ENCODE measurements around the gene LRCH3.

LRCH3 gene

DNA sequence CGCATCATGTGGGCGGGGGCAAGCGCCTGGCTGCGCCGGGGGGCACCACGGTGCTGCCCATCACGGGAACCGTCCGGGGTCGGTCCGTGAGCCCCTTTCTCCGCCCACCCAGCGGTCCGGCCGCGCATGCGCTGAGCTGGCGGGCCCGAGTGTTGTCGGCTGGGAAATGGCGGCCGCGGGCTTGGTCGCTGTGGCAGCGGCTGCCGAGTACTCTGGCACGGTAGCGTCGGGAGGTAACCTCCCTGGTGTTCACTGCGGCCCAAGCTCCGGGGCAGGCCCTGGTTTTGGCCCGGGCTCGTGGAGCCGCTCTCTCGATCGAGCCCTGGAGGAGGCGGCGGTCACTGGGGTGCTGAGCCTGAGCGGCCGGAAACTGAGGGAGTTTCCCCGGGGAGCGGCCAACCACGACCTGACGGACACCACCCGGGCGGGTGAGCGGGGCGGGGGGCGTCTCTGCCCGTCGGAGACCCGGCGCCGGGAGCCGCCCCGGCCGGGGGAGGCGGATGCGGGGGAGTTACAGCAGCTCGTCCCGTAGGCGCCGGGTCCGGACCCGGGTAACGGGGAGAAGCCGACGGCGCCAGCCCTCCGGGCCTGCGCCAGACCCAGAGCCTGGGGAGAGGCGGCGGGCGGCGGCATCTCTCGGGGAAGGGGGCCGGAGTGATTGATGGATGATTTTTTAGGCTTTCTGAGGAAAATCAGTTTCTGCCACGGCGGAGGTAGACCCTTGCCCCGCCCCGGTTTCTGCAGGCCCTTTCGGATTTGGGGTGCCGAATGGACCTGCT is at the start of gene LRCH3:
LRCH3 (plus strand) TSS at position 142 of the 779 bp plus-strand sequence; CDS start at position 167, 25 bp downstream.
- H3K27me3 ChIP-seq (ENCODE audit: insufficient read depth, poor library complexity, severe bottlenecking): no peaks in the 10 kb centered on the region
- no peaks in the 10 kb centered on the region for H3K36me3 ChIP-seq (ENCODE audit: low read depth)
- DNase-seq (ENCODE audit: low spot score) (peak; percentile 74), ATAC-seq (ENCODE audit: low read depth) (peak; percentile 70)
- peak within 1 kb of the TSS; percentile 59 for H3K4me3 ChIP-seq (ENCODE audit: severe bottlenecking)
- H3K9me3 ChIP-seq (ENCODE audit: severe bottlenecking): no peaks in the 10 kb centered on the region
- peak within 1 kb of the TSS; percentile 77 for H3K27ac ChIP-seq (ENCODE audit: poor library complexity, severe bottlenecking)
- TF ChIP-seq, protein P1, sequence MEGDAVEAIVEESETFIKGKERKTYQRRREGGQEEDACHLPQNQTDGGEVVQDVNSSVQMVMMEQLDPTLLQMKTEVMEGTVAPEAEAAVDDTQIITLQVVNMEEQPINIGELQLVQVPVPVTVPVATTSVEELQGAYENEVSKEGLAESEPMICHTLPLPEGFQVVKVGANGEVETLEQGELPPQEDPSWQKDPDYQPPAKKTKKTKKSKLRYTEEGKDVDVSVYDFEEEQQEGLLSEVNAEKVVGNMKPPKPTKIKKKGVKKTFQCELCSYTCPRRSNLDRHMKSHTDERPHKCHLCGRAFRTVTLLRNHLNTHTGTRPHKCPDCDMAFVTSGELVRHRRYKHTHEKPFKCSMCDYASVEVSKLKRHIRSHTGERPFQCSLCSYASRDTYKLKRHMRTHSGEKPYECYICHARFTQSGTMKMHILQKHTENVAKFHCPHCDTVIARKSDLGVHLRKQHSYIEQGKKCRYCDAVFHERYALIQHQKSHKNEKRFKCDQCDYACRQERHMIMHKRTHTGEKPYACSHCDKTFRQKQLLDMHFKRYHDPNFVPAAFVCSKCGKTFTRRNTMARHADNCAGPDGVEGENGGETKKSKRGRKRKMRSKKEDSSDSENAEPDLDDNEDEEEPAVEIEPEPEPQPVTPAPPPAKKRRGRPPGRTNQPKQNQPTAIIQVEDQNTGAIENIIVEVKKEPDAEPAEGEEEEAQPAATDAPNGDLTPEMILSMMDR (IDR thresholded peaks at IDR 0.05; ENCODE audit: poor library complexity, severe bottlenecking): no peak
- peaks cover 29% of the 10 kb centered on the region for H3K4me1 ChIP-seq (ENCODE audit: insufficient read depth, poor library complexity, severe bottlenecking)

DNA sequence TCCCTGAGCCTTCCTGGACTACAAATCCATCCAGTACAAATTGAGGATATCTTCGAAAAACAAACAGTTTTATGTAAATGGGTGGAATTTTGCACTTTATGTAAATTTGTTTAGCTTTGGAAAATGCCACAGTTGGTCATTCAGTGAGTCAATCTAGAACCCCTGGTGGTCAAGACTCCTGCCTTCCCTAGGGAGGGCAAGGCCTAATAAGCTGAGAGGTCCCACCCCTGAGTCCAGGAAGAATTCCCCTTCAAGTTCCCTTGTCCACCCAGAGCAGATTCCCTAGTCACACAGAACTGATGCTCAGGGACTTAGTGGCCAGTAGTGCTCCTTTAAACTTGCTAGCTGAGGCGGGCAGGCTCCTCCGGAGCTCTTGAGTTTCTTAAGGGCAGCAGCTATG is 48.3 kb upstream of the LRCH3 start:
- no peak overlapping the region for H3K4me3 ChIP-seq (ENCODE audit: severe bottlenecking)
- no peaks in the 10 kb centered on the region for H3K9me3 ChIP-seq (ENCODE audit: severe bottlenecking)
- no peak overlapping the region for H3K27ac ChIP-seq (ENCODE audit: poor library complexity, severe bottlenecking)
- no peaks in the 10 kb centered on the region for H3K36me3 ChIP-seq (ENCODE audit: low read depth)
- no peaks in the 10 kb centered on the region for H3K27me3 ChIP-seq (ENCODE audit: insufficient read depth, poor library complexity, severe bottlenecking)
- TF ChIP-seq, protein P1 (IDR thresholded peaks at IDR 0.05; ENCODE audit: poor library complexity, severe bottlenecking): no peak
- no peaks in the 10 kb centered on the region for H3K4me1 ChIP-seq (ENCODE audit: insufficient read depth, poor library complexity, severe bottlenecking)
- DNase-seq (ENCODE audit: low spot score): no peak
- 0 out of 3 replicates have a peak, but pooled peaks have one; percentile 23 for ATAC-seq (ENCODE audit: low read depth)

GRCh38 chr3:197746209-197746608 is 44.8 kb upstream of the LRCH3 start:
- ATAC-seq (ENCODE audit: low read depth) (no peak), DNase-seq (ENCODE audit: low spot score) (no peak)
- no peaks in the 10 kb centered on the region for H3K4me1 ChIP-seq (ENCODE audit: insufficient read depth, poor library complexity, severe bottlenecking)
- TF ChIP-seq, protein P1 (IDR thresholded peaks at IDR 0.05; ENCODE audit: poor library complexity, severe bottlenecking): no peak
- no peaks in the 10 kb centered on the region for H3K9me3 ChIP-seq (ENCODE audit: severe bottlenecking)
- H3K36me3 ChIP-seq (ENCODE audit: low read depth): no peaks in the 10 kb centered on the region
- no peak overlapping the region for H3K4me3 ChIP-seq (ENCODE audit: severe bottlenecking)
- no peaks in the 10 kb centered on the region for H3K27me3 ChIP-seq (ENCODE audit: insufficient read depth, poor library complexity, severe bottlenecking)
- no peak overlapping the region for H3K27ac ChIP-seq (ENCODE audit: poor library complexity, severe bottlenecking)

GRCh38 chr3:197746801-197747237 is 44.2 kb upstream of the LRCH3 start:
- ATAC-seq (ENCODE audit: low read depth) (no peak), DNase-seq (ENCODE audit: low spot score) (no peak)
- TF ChIP-seq, protein P1 (IDR thresholded peaks at IDR 0.05; ENCODE audit: poor library complexity, severe bottlenecking): no peak
- Histone ChIP-seq H3K4me1 (ENCODE audit: insufficient read depth, poor library complexity, severe bottlenecking) (no peaks in the 10 kb centered on the region), H3K4me3 (ENCODE audit: severe bottlenecking) (no peak overlapping the region), H3K9me3 (ENCODE audit: severe bottlenecking) (no peaks in the 10 kb centered on the region), H3K27ac (ENCODE audit: poor library complexity, severe bottlenecking) (no peak overlapping the region), H3K36me3 (ENCODE audit: low read depth) (no peaks in the 10 kb centered on the region), H3K27me3 (ENCODE audit: insufficient read depth, poor library complexity, severe bottlenecking) (no peaks in the 10 kb centered on the region)
